ENCODE measurements around the gene SLAMF7. TPM values are rescaled to one million over a fixed set of nuclear protein-coding genes. Genes with fewer than 3 reads are reported as not detected.

The SLAMF7 gene
- total and polyA plus RNA-seq, 10 of the 15 experiments (the other 5 are each of a cell fraction or from before 2014, with no cell fraction given) = 66.6 to 284 (median 108) TPM

DNA sequence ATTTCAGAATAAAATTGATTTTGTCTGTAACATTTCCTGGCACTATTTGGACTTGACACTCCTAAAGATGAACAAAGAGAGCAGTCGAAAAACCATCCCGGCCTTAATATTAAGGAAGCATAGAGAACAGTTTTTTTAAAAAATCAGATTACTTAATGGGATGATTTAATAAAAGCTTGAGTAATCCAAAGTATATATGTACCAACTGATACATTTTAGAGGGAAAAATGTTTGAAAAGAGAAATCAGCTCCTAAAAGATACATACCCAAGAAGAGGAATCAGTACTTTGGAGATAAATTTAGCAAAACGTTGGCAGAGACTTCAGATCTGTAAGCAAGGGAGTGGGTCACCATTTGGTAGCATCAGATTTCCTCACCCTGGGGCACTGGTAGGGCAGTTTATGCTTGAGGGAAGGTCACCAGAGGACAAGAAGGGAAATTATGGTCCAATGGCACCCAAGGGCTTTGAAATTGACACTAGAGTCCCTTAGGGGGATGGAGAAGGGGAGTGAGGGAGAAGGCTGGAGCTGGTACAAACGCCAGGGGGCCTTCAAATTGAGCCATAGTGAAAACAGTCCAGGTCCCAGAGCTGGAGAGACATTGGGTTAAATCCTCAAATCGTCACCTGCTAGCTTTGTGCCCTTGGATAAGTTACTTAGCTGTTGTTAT is 5.9 kb downstream of the SLAMF7 start (continued):
- no peak for TF ChIP-seq RAD21 (IDR thresholded peaks at IDR 0.05; ENCODE audit: insufficient read depth, low read depth, low read length)
- no peak for TF ChIP-seq BHLHE40 (IDR thresholded peaks at IDR 0.05; ENCODE audit: borderline replicate concordance in 1 of 2, low read depth in 2 of 2, low read length in 1 of 2)
- TF ChIP-seq JUND (IDR thresholded peaks at IDR 0.05; ENCODE audit: low read depth, low read length) = no peak
- 0 out of 2 replicates have a peak, but pooled peaks have one; percentile 18 for TF ChIP-seq NFIC (IDR thresholded peaks at IDR 0.05; ENCODE audit: low read depth, low read length)
- no peak for TF ChIP-seq FOXK2 (IDR thresholded peaks at IDR 0.05)
- TF ChIP-seq RBBP5 (conservative IDR thresholded peaks at IDR 0.05) = no peak
- TF ChIP-seq NKRF (conservative IDR thresholded peaks at IDR 0.05) = no peak
- TF ChIP-seq HDAC2 (IDR thresholded peaks at IDR 0.05) = no peak
- TF ChIP-seq FOXM1 (IDR thresholded peaks at IDR 0.05; ENCODE audit: low read depth, low read length) = peak; percentile 27; the same call in 1 of the 2 replicates
- TF ChIP-seq NFXL1 (IDR thresholded peaks at IDR 0.05; ENCODE audit: borderline replicate concordance) = no peak
- TF ChIP-seq ZNF217 (IDR thresholded peaks at IDR 0.05) = no peak
- TF ChIP-seq PAX8 (IDR thresholded peaks at IDR 0.05) = 0 out of 2 replicates have a peak, but pooled peaks have one; percentile 13
- TF ChIP-seq, protein P1, sequence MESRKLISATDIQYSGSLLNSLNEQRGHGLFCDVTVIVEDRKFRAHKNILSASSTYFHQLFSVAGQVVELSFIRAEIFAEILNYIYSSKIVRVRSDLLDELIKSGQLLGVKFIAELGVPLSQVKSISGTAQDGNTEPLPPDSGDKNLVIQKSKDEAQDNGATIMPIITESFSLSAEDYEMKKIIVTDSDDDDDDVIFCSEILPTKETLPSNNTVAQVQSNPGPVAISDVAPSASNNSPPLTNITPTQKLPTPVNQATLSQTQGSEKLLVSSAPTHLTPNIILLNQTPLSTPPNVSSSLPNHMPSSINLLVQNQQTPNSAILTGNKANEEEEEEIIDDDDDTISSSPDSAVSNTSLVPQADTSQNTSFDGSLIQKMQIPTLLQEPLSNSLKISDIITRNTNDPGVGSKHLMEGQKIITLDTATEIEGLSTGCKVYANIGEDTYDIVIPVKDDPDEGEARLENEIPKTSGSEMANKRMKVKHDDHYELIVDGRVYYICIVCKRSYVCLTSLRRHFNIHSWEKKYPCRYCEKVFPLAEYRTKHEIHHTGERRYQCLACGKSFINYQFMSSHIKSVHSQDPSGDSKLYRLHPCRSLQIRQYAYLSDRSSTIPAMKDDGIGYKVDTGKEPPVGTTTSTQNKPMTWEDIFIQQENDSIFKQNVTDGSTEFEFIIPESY (IDR thresholded peaks at IDR 0.05) = no peak
- TF ChIP-seq, protein P2, sequence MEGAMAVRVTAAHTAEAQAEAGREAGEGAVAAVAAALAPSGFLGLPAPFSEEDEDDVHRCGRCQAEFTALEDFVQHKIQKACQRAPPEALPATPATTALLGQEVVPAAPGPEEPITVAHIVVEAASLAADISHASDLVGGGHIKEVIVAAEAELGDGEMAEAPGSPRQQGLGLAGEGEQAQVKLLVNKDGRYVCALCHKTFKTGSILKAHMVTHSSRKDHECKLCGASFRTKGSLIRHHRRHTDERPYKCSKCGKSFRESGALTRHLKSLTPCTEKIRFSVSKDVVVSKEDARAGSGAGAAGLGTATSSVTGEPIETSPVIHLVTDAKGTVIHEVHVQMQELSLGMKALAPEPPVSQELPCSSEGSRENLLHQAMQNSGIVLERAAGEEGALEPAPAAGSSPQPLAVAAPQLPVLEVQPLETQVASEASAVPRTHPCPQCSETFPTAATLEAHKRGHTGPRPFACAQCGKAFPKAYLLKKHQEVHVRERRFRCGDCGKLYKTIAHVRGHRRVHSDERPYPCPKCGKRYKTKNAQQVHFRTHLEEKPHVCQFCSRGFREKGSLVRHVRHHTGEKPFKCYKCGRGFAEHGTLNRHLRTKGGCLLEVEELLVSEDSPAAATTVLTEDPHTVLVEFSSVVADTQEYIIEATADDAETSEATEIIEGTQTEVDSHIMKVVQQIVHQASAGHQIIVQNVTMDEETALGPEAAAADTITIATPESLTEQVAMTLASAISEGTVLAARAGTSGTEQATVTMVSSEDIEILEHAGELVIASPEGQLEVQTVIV (IDR thresholded peaks at IDR 0.05; ENCODE audit: borderline replicate concordance, partially characterized antibody) = no peak
- TF ChIP-seq MTA3 (IDR thresholded peaks at IDR 0.05; ENCODE audit: borderline replicate concordance, low read length) = no peak
- TF ChIP-seq DPF2 (IDR thresholded peaks at IDR 0.05) = no peak
- no peak for TF ChIP-seq FOS (IDR thresholded peaks at IDR 0.05; ENCODE audit: borderline replicate concordance, extremely low read depth, insufficient read length)

Measured in GM12878 (cell line).